ENCODE data around the gene BABAM2.

GRCh38 chr2:27988306-27988705 lies 97.8 kb downstream of the BABAM2 start:
- no peak for TF ChIP-seq CTCF (IDR thresholded peaks at IDR 0.05)
- no peak for TF ChIP-seq POLR2A (IDR thresholded peaks at IDR 0.05)

All from vagina (tissue), 2 donors.